HG03103 (cell line): Measurements from ENCODE around the gene NKPD1.

Source experiments
- ATAC-seq: cut with Tn5 transposase; IDR thresholded peaks from one replicate; pipeline ENCODE4 v1.9.1; 2021; ENCODE audit warnings: low read depth; ENCODE audit not compliant: unreplicated experiment

NKPD1 gene

GRCh38 chr19:45141203-45141900, 19.4 kb downstream of the NKPD1 start:
- ATAC-seq, result no peak

- no peak for ATAC-seq
Observed at GRCh38 chr19:45140533-45140932, 20.2 kb downstream of the NKPD1 start.

- no peak for ATAC-seq
Observed at GRCh38 chr19:45140144-45140503, 20.7 kb downstream of the NKPD1 start.

GRCh38 chr19:45139286-45140143, 21.3 kb downstream of the NKPD1 start:
- no peak for ATAC-seq

- no peak for ATAC-seq
Observed at GRCh38 chr19:45138303-45138751, 22.5 kb downstream of the NKPD1 start.

- peak; percentile 67 for ATAC-seq
Observed at GRCh38 chr19:45137179-45137761, 23.5 kb downstream of the NKPD1 start.

- no peak for ATAC-seq
Observed at GRCh38 chr19:45136507-45137178, 24.1 kb downstream of the NKPD1 start.

- no peak for ATAC-seq
Observed at GRCh38 chr19:45135176-45135885, 25.5 kb downstream of the NKPD1 start.

- ATAC-seq, result no peak
Observed at GRCh38 chr19:45133661-45134060, 27.1 kb downstream of the NKPD1 start.

GRCh38 chr19:45130888-45131615, 29.7 kb downstream of the NKPD1 start:
- no peak for ATAC-seq

GRCh38 chr19:45130236-45130635, 30.5 kb downstream of the NKPD1 start:
- no peak for ATAC-seq

GRCh38 chr19:45128806-45129205, 32.0 kb downstream of the NKPD1 start:
- no peak for ATAC-seq

- ATAC-seq, result no peak
Observed at GRCh38 chr19:45128146-45128545, 32.6 kb downstream of the NKPD1 start.

GRCh38 chr19:45126654-45127053, 34.1 kb downstream of the NKPD1 start:
- no peak for ATAC-seq

GRCh38 chr19:45125975-45126493, 34.7 kb downstream of the NKPD1 start:
- ATAC-seq, result no peak

- no peak for ATAC-seq
Observed at GRCh38 chr19:45125360-45125759, 35.4 kb downstream of the NKPD1 start.

- ATAC-seq, result no peak
Observed at GRCh38 chr19:45124021-45124420, 36.8 kb downstream of the NKPD1 start.

GRCh38 chr19:45123440-45123850, 37.3 kb downstream of the NKPD1 start:
- no peak for ATAC-seq

GRCh38 chr19:45122832-45123231, 38.0 kb downstream of the NKPD1 start:
- no peak for ATAC-seq
